NB4 (cell line): Measurements from ENCODE around the gene GAA.

ENCODE experiments used
- CTCF ChIP-seq: IDR thresholded peaks from one replicate; pipeline ENCODE4 v1.5.1; 2012; ENCODE audit warnings: low read depth, low read length
- MAX ChIP-seq: IDR thresholded peaks from 2 replicates; pipeline ENCODE4 v1.6.1; 2011; ENCODE audit warnings: low read depth, low read length
- MYC ChIP-seq: IDR thresholded peaks from 2 replicates; pipeline ENCODE4 v1.6.1; 2011; ENCODE audit warnings: low read depth, low read length
- POLR2A ChIP-seq: IDR thresholded peaks from 2 replicates; pipeline ENCODE4 v1.6.1; 2011; ENCODE audit warnings: mild to moderate bottlenecking; ENCODE audit not compliant: insufficient read length; ENCODE audit errors: extremely low read depth

- TF ChIP-seq CTCF = no peak
- TF ChIP-seq POLR2A = no peak
- no peak for TF ChIP-seq MYC
- no peak for TF ChIP-seq MAX
Measured at GRCh38 chr17:80168371-80168770, 67.0 kb downstream of the GAA start.
